HEK293T (cell line): ENCODE results near the gene CDON.
A peak's percentile ranks its signal among the peaks of the same experiment; 100 is the strongest.

Source experiments
- CTCF ChIA-PET: fragments of 350-600 bp; formaldehyde crosslinking; extraction: SDS; loops from one replicate; lab custom pipeline; 2021; ENCODE audit warnings: antibody characterized with exemption, inconsistent platforms; lab: Yijun Ruan, JAX
- POLR2A ChIA-PET: fragments of 350-600 bp; formaldehyde crosslinking; extraction: SDS; loops from one replicate; lab custom pipeline; 2020; ENCODE audit warnings: antibody characterized with exemption, inconsistent platforms; lab: Yijun Ruan, JAX
- DNase-seq: peaks from one replicate; pipeline ENCODE4 v3.0.0; 2012; ENCODE audit warnings: mixed read lengths; ENCODE audit errors: extremely low spot score
- ARNT ChIP-seq: fragments of 450-650 bp; IDR thresholded peaks from 2 replicates; pipeline ENCODE4 v1.6.1; 2017; ENCODE audit warnings: mild to moderate bottlenecking
- BHLHE40 ChIP-seq: fragments of 450-650 bp; IDR thresholded peaks from 2 replicates; pipeline ENCODE4 v1.6.1; 2016; ENCODE audit warnings: mild to moderate bottlenecking, moderate library complexity, borderline replicate concordance
- CTBP1 ChIP-seq: fragments of 450-650 bp; IDR thresholded peaks from 2 replicates; pipeline ENCODE4 v1.6.1; 2016; ENCODE audit warnings: borderline replicate concordance
- ELF4 ChIP-seq: fragments of 450-650 bp; IDR thresholded peaks from 2 replicates; pipeline ENCODE4 v1.6.1; 2017; ENCODE audit warnings: antibody characterized with exemption
- FOXA1 ChIP-seq: fragments of 450-650 bp; IDR thresholded peaks from 2 replicates; pipeline ENCODE4 v1.6.1; 2016; ENCODE audit warnings: mild to moderate bottlenecking
- FOXK2 ChIP-seq: fragments of 450-650 bp; IDR thresholded peaks from 2 replicates; pipeline ENCODE4 v1.6.1; 2016; ENCODE audit warnings: mild to moderate bottlenecking
- FOXM1 ChIP-seq: fragments of 450-650 bp; IDR thresholded peaks from 2 replicates; pipeline ENCODE4 v1.6.1; 2017; ENCODE audit warnings: mild to moderate bottlenecking, borderline replicate concordance
- HDGF ChIP-seq: fragments of 450-650 bp; IDR thresholded peaks from 2 replicates; pipeline ENCODE4 v1.6.1; 2017; ENCODE audit warnings: antibody characterized with exemption, borderline replicate concordance
- L3MBTL2 ChIP-seq: fragments of 450-650 bp; conservative IDR thresholded peaks from 2 replicates; pipeline ENCODE4 v1.6.1; 2016; ENCODE audit warnings: mild to moderate bottlenecking
- LEF1 ChIP-seq: fragments of 450-650 bp; IDR thresholded peaks from 2 replicates; pipeline ENCODE4 v1.6.1; 2017; ENCODE audit warnings: mild to moderate bottlenecking, borderline replicate concordance
- NFRKB ChIP-seq: fragments of 450-650 bp; IDR thresholded peaks from 2 replicates; pipeline ENCODE4 v1.6.1; 2016; ENCODE audit warnings: mild to moderate bottlenecking, moderate library complexity
- SP1 ChIP-seq: fragments of 450-650 bp; IDR thresholded peaks from 2 replicates; pipeline ENCODE4 v1.6.1; 2017
- SUZ12 ChIP-seq: fragments of 450-650 bp; IDR thresholded peaks from 2 replicates; pipeline ENCODE4 v1.6.1; 2016; ENCODE audit warnings: mild to moderate bottlenecking
- TARDBP ChIP-seq: fragments of 450-650 bp; IDR thresholded peaks from 2 replicates; pipeline ENCODE4 v1.6.1; 2016
- ZNF384 ChIP-seq: fragments of 450-650 bp; IDR thresholded peaks from 2 replicates; pipeline ENCODE4 v1.6.1; 2016
- TF ChIP-seq, protein P1 (sequence below): fragments of 450-650 bp; IDR thresholded peaks from 2 replicates; pipeline ENCODE4 v1.6.1; 2016

CDON gene

DNA sequence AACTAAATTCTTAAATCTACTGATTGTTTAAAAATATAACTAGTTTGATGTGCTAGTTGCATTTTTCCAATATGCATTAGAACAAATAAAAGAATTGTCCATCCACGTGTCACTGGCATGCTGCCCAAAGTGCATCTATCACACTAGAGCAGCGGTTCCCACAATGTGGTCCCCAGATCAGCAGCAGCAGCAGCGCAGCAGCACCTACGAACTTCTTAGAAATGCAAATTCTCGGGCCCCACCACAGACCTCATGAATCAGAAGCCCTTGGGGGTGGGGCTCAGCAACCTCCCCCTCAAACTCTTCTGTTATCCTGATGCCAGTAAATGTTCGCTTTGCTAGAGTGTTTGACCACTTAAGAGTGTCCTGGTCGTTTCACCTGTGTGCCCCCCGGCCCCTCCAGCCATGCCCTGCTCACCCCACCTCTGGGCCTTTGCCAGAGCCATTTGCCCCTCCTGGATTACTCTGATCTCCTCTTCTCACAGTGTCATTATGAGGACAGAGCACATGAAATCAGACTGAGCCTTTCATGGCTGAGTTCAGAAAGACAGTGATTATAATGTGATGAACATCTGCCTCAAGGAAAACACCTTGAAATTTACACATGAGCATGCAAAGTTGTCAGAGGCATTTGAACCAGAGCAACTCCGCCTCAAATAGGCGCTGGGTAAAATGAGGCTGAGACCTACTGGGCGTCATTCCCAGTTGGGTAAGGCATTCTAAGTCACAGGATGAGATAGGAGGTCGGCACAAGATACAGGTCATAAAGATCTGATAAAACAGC lies 129.4 kb downstream of the CDON start:
- no peak for DNase-seq
- POLR2A ChIA-PET: no interaction called here
- TF ChIP-seq FOXA1: no peak
- no peak for TF ChIP-seq LEF1
- no peak for TF ChIP-seq L3MBTL2
- no peak for TF ChIP-seq SP1
- no peak for TF ChIP-seq CTBP1
- TF ChIP-seq ELF4: no peak
- TF ChIP-seq BHLHE40: no peak
- no peak for TF ChIP-seq HDGF
- CTCF ChIA-PET: no interaction called here

DNA sequence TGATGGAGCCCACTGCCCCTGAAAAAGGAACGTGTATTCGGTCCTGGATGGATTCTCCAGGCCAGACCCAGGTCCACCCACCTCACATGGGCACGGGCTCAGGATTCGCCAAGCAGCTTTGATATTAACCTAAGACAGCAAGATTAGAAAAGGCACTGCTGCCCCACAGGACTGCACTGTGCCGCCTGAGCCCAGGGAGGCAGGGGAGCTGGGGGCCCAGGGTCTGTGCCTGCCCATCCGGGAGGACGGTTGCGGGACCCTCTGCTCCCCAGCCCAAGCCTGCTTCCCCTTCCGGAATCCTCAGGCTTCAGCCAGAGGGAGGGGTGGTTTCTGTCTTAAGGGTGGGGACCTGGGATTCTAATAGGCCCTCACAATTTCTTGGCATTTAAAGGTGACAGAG lies 130.4 kb downstream of the CDON start:
- CTCF ChIA-PET: interaction anchor here (1.0 to 1.5 kb wide), 3 partner anchors 8 to 12 kb away, joined by 3 to 7 read pairs (median 4); no protein-coding TSS in a partner anchor
- POLR2A ChIA-PET: no interaction called here
- DNase-seq: no peak
- no peak for TF ChIP-seq FOXM1
- TF ChIP-seq L3MBTL2: no peak
- no peak for TF ChIP-seq BHLHE40

DNA sequence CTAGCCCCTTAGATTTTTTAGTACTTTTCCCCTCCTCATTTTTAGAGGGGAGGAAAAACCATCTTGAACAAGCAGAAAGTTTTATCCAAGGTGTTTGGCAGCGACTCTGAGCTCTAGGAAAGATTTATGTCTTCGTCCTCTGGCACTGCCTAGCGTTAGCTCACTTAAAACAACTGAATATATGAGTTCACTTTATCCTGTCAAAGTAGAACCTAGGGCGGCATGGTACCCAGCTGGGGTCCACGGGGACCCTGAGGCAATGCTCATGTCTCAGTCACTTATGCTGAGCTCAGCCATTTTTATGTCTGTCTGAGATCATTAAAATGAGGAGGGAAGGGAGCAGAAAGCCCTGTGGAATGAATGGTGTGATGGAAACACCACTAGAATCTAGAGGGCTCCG lies 131.0 kb downstream of the CDON start:
- TF ChIP-seq SP1: no peak
- TF ChIP-seq, protein P1, sequence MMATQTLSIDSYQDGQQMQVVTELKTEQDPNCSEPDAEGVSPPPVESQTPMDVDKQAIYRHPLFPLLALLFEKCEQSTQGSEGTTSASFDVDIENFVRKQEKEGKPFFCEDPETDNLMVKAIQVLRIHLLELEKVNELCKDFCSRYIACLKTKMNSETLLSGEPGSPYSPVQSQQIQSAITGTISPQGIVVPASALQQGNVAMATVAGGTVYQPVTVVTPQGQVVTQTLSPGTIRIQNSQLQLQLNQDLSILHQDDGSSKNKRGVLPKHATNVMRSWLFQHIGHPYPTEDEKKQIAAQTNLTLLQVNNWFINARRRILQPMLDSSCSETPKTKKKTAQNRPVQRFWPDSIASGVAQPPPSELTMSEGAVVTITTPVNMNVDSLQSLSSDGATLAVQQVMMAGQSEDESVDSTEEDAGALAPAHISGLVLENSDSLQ: peak; percentile 70
- DNase-seq: no peak
- ChIA-PET POLR2A (no interaction called here), CTCF (interaction anchor here (1.0 to 1.5 kb wide), 3 partner anchors 8 to 13 kb away, joined by 3 to 7 read pairs (median 4); no protein-coding TSS in a partner anchor)

DNA sequence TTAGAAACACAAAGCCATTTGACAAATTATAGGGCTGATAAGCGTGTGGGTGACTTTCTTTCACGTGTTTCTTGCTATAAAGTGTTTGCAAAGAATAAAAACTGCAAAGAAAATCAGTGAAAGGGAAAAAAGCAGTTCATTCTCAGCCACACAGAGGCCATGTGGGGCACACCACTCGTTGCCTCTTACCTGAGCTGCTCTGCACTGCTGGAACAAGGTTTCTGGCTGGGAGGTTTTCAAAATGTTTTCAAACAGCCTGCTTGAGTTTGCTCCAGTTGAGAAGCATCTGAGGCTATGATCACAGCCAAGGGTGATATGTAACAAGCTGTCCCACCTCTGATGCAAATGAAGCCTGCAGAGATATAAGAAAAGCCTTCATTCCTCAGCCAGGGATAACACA lies 131.6 kb downstream of the CDON start:
- DNase-seq: no peak
- TF ChIP-seq FOXA1 (no peak), NFRKB (no peak), LEF1 (no peak), ZNF384 (no peak), ELF4 (no peak), TARDBP (no peak), L3MBTL2 (no peak), SUZ12 (no peak), ARNT (no peak), HDGF (no peak), BHLHE40 (no peak), CTBP1 (no peak), SP1 (no peak), FOXK2 (no peak), FOXM1 (no peak)
- TF ChIP-seq, protein P1: no peak
- CTCF ChIA-PET: interaction anchor here (1.0 to 1.5 kb wide), 3 partner anchors 9 to 13 kb away, joined by 3 to 7 read pairs (median 4); no protein-coding TSS in a partner anchor
- POLR2A ChIA-PET: no interaction called here

DNA sequence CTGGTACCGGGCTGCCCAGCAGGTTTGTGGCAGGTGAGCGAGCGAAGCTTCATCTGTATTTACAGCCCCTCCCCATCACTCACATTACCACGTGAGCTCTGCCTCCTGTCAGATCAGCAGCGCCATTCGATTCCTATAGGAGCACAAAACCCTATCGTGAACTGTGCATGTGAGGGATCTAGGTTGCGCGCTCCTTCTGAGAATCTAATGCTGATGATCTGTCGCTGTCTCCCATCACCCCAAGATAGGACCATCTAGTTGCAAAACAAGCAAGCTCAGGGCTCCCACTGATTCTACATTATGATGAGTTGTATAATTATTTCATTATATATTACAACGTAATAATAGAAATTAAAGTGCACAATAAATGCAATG lies 132.6 kb downstream of the CDON start:
- DNase-seq: no peak
- CTCF ChIA-PET: interaction anchor here (1.4 kb wide), 1 partner anchor 263 kb away, joined by 4 read pairs; no protein-coding TSS in a partner anchor
- POLR2A ChIA-PET: interaction anchor here (0.5 to 1.2 kb wide), 2 partner anchors 17 to 27 kb away, joined by 3 read pairs; partner anchors contain the start of gene PUS3
- TF ChIP-seq FOXK2 (no peak), FOXA1 (no peak), ZNF384 (no peak), FOXM1 (no peak), BHLHE40 (no peak), ELF4 (no peak)

DNA sequence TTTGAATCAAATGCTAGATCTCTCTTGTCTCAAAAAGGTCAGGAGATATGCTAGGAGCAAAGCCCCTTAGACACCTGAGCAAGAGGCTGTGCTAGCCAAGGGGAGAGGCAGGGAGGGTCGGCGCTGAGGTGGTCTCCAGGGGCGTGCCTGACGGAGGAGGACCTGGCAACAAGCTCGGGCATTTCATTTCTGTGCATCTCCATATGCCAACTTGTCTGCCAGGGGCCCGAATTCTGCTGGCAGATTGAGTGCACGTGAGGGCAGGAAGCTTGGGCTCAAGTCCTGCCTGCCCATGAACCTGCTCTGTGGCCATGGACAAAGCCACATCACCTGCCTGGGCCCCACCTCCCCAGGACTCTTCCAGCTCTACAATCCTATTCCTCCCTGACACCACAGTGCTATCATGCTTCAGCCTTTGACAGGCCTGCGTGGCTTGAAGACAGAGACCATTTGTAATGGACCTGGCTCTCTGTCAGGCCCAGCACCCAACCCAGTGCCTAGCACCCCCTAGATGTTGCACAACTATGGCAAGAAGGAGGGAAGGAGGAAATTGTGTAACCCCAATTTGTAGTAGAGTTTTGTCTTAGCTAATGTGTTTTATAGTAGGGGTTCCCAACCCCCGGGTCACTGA lies 133.1 kb downstream of the CDON start:
- no peak for DNase-seq
- POLR2A ChIA-PET: interaction anchor here (1.2 kb wide), 1 partner anchor 26 kb away, joined by 3 read pairs; the partner anchor contains the start of gene PUS3
- TF ChIP-seq CTBP1 (no peak), NFRKB (no peak), ELF4 (no peak), FOXK2 (no peak), FOXA1 (no peak), HDGF (no peak), FOXM1 (no peak)
- TF ChIP-seq, protein P1: no peak
- CTCF ChIA-PET: interaction anchor here (1.4 kb wide), 1 partner anchor 264 kb away, joined by 4 read pairs; no protein-coding TSS in a partner anchor
